Measurements from ENCODE around the gene SEMA4C.

Gene SEMA4C

DNA sequence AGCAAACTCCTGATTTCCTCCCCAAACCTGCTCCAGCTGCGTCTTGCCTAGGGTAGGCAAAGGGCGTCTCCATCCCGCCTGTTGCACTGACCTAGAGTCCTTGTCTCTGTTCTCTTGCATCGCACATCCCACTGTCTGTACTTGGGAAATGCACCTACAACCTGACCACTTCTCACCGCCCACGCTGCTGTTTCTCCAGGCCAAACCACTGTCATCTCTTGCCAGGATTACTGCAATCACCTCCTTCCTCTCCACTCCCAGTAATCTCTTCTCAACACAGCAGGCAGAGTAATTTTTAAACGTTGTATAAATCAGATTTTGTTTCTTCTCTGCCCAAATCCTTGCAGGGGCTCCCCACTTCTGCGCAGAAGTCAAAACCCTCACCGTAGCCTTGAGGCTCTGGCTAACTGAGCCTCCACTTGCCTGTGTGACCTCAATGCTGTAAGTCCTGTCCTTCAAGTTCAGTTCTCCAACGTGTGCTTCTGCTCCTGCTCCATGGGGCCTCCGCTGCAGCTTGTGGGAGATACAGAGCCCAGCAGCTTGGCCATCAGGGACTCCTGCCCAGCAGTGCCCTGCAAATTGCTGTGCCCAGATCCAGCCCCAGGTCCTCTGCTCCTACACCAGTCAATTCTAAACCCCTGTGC lies 27.7 kb upstream of the SEMA4C start:
- TF ChIP-seq, protein P1, sequence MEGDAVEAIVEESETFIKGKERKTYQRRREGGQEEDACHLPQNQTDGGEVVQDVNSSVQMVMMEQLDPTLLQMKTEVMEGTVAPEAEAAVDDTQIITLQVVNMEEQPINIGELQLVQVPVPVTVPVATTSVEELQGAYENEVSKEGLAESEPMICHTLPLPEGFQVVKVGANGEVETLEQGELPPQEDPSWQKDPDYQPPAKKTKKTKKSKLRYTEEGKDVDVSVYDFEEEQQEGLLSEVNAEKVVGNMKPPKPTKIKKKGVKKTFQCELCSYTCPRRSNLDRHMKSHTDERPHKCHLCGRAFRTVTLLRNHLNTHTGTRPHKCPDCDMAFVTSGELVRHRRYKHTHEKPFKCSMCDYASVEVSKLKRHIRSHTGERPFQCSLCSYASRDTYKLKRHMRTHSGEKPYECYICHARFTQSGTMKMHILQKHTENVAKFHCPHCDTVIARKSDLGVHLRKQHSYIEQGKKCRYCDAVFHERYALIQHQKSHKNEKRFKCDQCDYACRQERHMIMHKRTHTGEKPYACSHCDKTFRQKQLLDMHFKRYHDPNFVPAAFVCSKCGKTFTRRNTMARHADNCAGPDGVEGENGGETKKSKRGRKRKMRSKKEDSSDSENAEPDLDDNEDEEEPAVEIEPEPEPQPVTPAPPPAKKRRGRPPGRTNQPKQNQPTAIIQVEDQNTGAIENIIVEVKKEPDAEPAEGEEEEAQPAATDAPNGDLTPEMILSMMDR (IDR thresholded peaks at IDR 0.05; ENCODE audit: control insufficient read depth, extremely low read depth, insufficient read depth): no peak
- no peak overlapping the region for H3K4me3 ChIP-seq (ENCODE audit: low read depth, low read length)
- no peak for DNase-seq (ENCODE audit: low read depth)

DNA sequence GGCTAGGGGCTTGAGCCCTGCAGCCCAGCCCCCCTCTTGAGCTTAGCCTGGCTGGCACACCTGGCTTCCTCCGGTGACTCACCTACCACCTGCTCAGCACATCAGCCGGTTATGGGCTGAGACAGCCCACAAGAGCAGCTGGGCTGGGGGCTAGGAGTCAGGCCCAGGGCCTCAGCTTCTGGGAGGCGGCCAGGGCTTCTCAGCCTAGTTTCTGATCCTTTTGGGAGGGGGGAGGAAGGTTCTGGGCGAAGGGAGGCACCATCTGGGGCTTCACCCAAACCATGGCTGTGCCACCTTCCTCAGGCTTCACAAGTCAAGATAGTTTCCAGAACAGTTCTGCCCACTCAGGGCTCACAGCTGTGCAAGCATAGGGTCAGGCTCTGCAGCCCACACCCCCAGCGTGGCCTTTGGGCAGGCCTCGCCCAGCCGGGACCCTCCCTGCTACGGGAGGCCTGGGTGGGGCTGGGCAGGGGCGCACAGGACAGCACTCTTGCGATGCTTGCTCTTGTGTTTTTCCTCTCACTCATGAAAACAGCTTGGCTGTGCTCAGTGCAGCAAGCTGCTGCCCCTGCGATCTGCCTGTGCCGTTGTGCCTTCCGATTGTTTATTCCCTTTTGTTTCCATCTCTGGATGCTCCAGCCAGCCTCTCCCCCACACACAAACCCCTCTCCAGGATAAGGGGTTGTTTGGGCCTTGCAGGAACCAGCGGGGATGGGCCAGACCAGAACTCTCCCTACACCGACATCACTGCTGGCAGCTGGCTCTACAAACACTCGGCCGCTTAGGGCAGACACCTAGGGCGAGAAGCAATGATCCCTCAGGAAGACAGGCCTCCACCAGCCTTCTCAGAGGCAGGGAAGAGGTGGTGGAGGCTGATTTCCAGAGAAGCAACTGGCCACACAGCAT lies 26.1 kb upstream of the SEMA4C start:
- DNase-seq (ENCODE audit: low read depth): no peak
- TF ChIP-seq, protein P1 (IDR thresholded peaks at IDR 0.05; ENCODE audit: control insufficient read depth, extremely low read depth, insufficient read depth): no peak
- H3K4me3 ChIP-seq (ENCODE audit: low read depth, low read length): no peak overlapping the region

DNA sequence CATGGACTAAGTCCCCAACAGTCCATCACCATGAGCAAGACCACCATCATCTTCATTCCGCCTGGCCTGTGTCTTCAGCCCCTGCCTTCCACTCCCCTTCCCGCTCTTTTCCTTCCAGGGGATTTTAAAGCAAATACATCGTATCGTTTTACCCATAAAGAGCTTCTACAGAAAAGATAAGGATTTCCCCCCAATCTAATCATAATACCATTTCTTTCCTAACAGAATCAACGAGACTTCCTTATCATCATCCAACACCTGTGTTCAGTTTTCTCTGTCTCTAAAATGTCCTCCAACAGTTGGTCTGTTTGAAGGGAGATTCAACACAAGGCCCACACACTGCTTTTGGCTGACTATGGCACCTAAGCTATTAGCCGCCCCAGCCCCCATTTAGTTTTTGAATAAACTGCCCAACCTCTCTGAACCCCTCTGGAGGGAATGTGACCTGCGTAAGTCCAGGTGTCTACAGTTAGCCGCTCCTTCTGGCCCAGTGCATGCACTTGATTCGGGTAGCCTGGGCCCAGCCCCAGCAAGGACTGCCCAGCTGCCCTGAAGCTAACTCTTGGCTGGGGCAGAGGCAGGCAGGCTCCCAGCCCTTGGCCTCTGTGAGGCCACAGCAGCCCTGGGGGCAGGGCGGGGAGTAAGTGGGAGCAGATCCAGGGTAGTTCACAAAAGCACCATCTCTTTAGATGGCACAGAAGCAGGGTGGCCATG lies 25.3 kb upstream of the SEMA4C start:
- no peak for DNase-seq (ENCODE audit: low read depth)
- TF ChIP-seq, protein P1 (IDR thresholded peaks at IDR 0.05; ENCODE audit: control insufficient read depth, extremely low read depth, insufficient read depth): no peak
- no peak overlapping the region for H3K4me3 ChIP-seq (ENCODE audit: low read depth, low read length)

DNA sequence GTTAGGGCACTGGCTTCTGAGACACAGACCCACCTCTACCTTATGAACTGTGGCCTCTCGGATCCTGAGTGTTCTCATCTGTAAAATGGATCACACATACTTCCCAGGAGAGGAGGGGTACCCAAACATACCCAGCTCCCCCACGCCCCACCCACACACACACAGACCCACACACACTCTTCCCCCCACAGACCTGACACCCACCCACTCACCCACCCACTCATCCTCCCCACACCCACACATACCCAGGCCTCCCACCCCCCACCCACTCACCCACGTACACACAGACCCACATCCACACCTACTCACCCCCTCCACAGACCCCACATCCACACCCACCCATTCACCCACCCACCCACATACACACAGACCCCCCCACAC lies 24.3 kb upstream of the SEMA4C start:
- H3K4me3 ChIP-seq (ENCODE audit: low read depth, low read length): no peak overlapping the region
- no peak for DNase-seq (ENCODE audit: low read depth)
- TF ChIP-seq, protein P1 (IDR thresholded peaks at IDR 0.05; ENCODE audit: control insufficient read depth, extremely low read depth, insufficient read depth): no peak

DNA sequence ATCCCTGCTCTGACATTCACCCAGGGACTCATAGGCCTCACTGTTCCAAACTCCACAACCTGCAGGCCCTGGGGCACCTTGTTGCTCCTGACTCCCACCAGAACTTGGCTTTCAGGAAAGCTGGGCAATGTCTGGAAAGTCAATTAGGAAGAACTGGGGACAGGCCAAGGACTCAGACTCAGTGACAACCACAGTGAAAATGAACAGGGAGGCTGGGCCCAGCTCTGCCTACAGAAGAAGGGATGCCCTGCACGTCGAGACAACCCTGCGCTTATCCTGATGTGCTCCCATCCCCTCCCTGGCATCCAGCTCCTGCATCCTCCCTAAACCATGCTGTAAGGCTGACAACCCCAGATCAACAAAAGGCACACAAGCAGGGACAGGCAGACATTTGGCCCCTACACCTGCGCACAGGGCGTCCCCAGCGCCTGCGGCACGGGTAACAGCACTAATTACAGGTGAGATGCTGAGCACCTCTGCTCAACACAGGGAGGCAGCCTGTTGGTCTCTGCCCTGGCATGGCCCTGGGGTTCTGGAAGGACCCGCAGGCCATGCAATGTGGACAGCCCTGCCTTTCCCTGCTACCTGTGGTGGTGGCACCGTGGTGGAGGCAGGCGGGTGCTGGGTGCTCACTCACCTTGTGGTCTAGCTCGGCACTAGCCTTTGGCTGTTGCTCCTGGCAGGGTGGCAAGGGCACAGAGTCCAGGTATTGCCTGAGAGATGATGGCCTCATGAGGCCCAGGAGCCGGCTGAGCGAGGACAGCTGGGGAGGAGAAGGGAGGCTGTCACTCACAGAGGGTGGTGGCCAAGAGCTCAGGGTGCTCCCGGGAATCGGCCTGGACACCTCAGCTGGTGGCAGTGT lies 23.6 kb upstream of the SEMA4C start:
- H3K4me3 ChIP-seq (ENCODE audit: low read depth, low read length): no peak overlapping the region
- TF ChIP-seq, protein P1 (IDR thresholded peaks at IDR 0.05; ENCODE audit: control insufficient read depth, extremely low read depth, insufficient read depth): no peak
- DNase-seq (ENCODE audit: low read depth): no peak

Measured in LNCaP clone FGC (cell line).